KMS-11 (cell line): Measurements from ENCODE around the gene EPHB6.

Source experiments
- H2AFZ ChIP-seq: fragments of 200-600 bp; sonication (generic); 2 replicates; pipeline ENCODE4 v1.6.1; 2016; ENCODE audit warnings: antibody characterized with exemption, mixed run types, low read depth
- H3K27ac ChIP-seq: fragments of 200-600 bp; sonication (generic); 2 replicates; pipeline ENCODE4 v1.6.1; 2016; ENCODE audit warnings: mild to moderate bottlenecking, mixed run types
- H3K27me3 ChIP-seq: fragments of 200-600 bp; sonication (generic); 2 replicates; pipeline ENCODE4 v1.6.1; 2017; ENCODE audit warnings: mild to moderate bottlenecking, low read depth, mixed run types, moderate library complexity; ENCODE audit not compliant: insufficient read depth
- H3K36me3 ChIP-seq: fragments of 200-600 bp; sonication (generic); 2 replicates; pipeline ENCODE4 v1.6.1; 2017; ENCODE audit warnings: mild to moderate bottlenecking, mixed run types; ENCODE audit not compliant: insufficient read depth
- H3K4me1 ChIP-seq: fragments of 200-600 bp; sonication (generic); 2 replicates; pipeline ENCODE4 v1.6.1; 2016; ENCODE audit warnings: mild to moderate bottlenecking, low read depth, mixed run types; ENCODE audit not compliant: poor library complexity, severe bottlenecking
- H3K4me2 ChIP-seq: fragments of 200-600 bp; sonication (generic); 2 replicates; pipeline ENCODE4 v1.7.0; 2016; ENCODE audit warnings: mild to moderate bottlenecking, mixed run types
- H3K4me3 ChIP-seq: fragments of 200-600 bp; sonication (generic); IDR thresholded peaks from 2 replicates; pipeline ENCODE4 v1.6.1; 2017; ENCODE audit warnings: low read depth, low read length, mixed read lengths; ENCODE audit not compliant: insufficient read depth
- H3K79me2 ChIP-seq: fragments of 200-600 bp; sonication (generic); 2 replicates; pipeline ENCODE4 v1.6.1; 2016; ENCODE audit warnings: low read depth, mixed run types; ENCODE audit not compliant: insufficient read depth
- H3K9ac ChIP-seq: fragments of 200-600 bp; sonication (generic); 2 replicates; pipeline ENCODE4 v1.6.1; 2016; ENCODE audit warnings: mild to moderate bottlenecking, mixed run types
- H4K20me1 ChIP-seq: fragments of 200-600 bp; sonication (generic); 2 replicates; pipeline ENCODE4 v1.6.1; 2016; ENCODE audit warnings: mild to moderate bottlenecking, mixed run types; ENCODE audit not compliant: insufficient read depth
- CTCF ChIP-seq: fragments of 200-600 bp; sonication (generic); conservative IDR thresholded peaks from 2 replicates; pipeline ENCODE4 v1.6.1; 2017; ENCODE audit warnings: low read depth, mild to moderate bottlenecking, antibody characterized with exemption, low read length, moderate library complexity, mixed read lengths

The EPHB6 gene

GRCh38 chr7:142862786-142863400, 8.0 kb downstream of the EPHB6 start:
- Histone ChIP-seq H3K27me3 (no peaks in the 10 kb centered on the region), H3K79me2 (no peaks in the 10 kb centered on the region), H3K27ac (no peak overlapping the region), H3K4me3 (no peak overlapping the region), H3K36me3 (no peaks in the 10 kb centered on the region), H3K9ac (no peak overlapping the region), H3K4me2 (no peak overlapping the region), H2AFZ (no peak overlapping the region), H3K4me1 (no peaks in the 10 kb centered on the region), H4K20me1 (no peaks in the 10 kb centered on the region)
- no peak for TF ChIP-seq CTCF

GRCh38 chr7:142863891-142864685, 9.2 kb downstream of the EPHB6 start:
- no peak overlapping the region for H3K27ac ChIP-seq
- no peaks in the 10 kb centered on the region for H3K4me1 ChIP-seq
- H3K79me2 ChIP-seq = no peaks in the 10 kb centered on the region
- no peak for TF ChIP-seq CTCF
- no peak overlapping the region for H3K4me3 ChIP-seq
- no peak overlapping the region for H2AFZ ChIP-seq
- H3K9ac ChIP-seq = no peak overlapping the region
- no peaks in the 10 kb centered on the region for H3K36me3 ChIP-seq
- no peaks in the 10 kb centered on the region for H4K20me1 ChIP-seq
- no peak overlapping the region for H3K4me2 ChIP-seq
- H3K27me3 ChIP-seq = no peaks in the 10 kb centered on the region

GRCh38 chr7:142864980-142865747, 10.3 kb downstream of the EPHB6 start:
- Histone ChIP-seq H3K36me3 (no peaks in the 10 kb centered on the region), H4K20me1 (no peaks in the 10 kb centered on the region), H3K4me1 (no peaks in the 10 kb centered on the region), H3K27ac (no peak overlapping the region), H3K27me3 (no peaks in the 10 kb centered on the region), H2AFZ (no peak overlapping the region), H3K9ac (no peak overlapping the region), H3K4me3 (no peak overlapping the region), H3K79me2 (no peaks in the 10 kb centered on the region), H3K4me2 (no peak overlapping the region)
- TF ChIP-seq CTCF = no peak

GRCh38 chr7:142865766-142866165, 10.9 kb downstream of the EPHB6 start:
- Histone ChIP-seq H2AFZ (no peak overlapping the region), H3K4me2 (no peak overlapping the region), H3K27me3 (no peaks in the 10 kb centered on the region), H3K4me1 (no peaks in the 10 kb centered on the region), H3K9ac (no peak overlapping the region), H3K36me3 (no peaks in the 10 kb centered on the region), H4K20me1 (no peaks in the 10 kb centered on the region), H3K79me2 (no peaks in the 10 kb centered on the region), H3K27ac (no peak overlapping the region), H3K4me3 (no peak overlapping the region)
- no peak for TF ChIP-seq CTCF
